Retinal pigment epithelial cell (primary cell): ENCODE results near the gene DNAH11.

Experiments used
- DNase-seq: peaks from one replicate; pipeline ENCODE4 v3.0.0-alpha.2; 2010; ENCODE audit warnings: low read depth
- H3K4me3 ChIP-seq: 2 replicates; pipeline ENCODE4 v1.5.1; 2011; ENCODE audit warnings: mild to moderate bottlenecking, low read length, control low read depth, moderate library complexity
- TF ChIP-seq, protein P1 (sequence below): conservative IDR thresholded peaks from 2 replicates; pipeline ENCODE4 v1.5.1; 2011; ENCODE audit warnings: low read depth, low read length, control low read depth, inconsistent platforms

DNAH11 gene

DNA sequence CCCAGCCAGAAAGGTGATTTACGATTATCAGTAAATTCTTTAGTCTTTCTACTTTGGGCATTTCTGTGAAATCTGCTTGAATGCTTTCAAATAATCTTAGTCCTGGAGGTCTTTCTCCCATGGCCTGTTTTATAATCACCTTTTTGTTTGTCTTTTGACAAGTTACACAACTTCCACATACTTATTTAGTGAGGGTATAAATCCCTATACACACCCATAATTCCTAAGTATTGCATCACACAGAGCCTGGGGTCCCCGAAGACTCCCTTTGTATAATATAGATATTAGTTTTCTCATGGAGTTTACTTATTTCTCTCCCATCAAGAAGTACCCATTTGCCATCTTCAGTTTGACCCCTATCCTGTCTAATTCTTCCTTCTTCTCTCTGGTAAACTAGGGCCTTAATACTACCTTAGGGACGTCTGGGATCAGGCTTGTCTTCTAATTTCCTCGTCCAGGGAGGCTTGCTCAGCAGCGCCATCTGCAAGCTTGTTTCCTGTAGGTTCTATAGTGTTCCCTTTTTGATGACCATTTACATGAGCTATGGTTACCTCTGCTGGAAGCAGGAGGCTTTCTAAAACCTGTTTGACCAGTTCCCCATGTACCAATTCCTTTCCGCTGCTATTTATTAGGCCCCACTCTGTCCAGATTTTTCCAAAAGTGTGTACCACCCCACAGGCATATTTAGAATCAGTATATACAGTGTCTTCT is 8.1 kb downstream of the DNAH11 start:
- no peak overlapping the region for H3K4me3 ChIP-seq
- TF ChIP-seq, protein P1, sequence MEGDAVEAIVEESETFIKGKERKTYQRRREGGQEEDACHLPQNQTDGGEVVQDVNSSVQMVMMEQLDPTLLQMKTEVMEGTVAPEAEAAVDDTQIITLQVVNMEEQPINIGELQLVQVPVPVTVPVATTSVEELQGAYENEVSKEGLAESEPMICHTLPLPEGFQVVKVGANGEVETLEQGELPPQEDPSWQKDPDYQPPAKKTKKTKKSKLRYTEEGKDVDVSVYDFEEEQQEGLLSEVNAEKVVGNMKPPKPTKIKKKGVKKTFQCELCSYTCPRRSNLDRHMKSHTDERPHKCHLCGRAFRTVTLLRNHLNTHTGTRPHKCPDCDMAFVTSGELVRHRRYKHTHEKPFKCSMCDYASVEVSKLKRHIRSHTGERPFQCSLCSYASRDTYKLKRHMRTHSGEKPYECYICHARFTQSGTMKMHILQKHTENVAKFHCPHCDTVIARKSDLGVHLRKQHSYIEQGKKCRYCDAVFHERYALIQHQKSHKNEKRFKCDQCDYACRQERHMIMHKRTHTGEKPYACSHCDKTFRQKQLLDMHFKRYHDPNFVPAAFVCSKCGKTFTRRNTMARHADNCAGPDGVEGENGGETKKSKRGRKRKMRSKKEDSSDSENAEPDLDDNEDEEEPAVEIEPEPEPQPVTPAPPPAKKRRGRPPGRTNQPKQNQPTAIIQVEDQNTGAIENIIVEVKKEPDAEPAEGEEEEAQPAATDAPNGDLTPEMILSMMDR: peak; percentile 9
- no peak for DNase-seq

DNA sequence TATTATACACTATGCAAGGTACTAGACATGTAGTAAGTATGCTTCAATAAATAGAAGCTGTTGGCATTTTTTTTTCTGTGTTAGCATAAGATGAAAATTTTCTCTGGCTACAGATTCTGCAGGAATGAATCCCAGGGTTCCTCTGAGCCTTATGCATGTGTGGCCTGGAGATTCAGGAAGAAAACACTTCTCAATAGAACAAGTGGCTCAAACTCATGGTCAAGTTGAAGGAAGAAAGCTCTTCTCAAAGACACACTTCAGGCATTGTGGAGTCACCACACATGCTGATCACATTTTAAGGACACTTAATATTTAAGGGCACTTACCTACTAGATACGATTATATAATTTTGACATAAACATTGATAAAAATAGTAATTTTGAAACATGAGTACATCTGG is 19.5 kb downstream of the DNAH11 start:
- no peak for DNase-seq
- TF ChIP-seq, protein P1: no peak
- H3K4me3 ChIP-seq: no peak overlapping the region

DNA sequence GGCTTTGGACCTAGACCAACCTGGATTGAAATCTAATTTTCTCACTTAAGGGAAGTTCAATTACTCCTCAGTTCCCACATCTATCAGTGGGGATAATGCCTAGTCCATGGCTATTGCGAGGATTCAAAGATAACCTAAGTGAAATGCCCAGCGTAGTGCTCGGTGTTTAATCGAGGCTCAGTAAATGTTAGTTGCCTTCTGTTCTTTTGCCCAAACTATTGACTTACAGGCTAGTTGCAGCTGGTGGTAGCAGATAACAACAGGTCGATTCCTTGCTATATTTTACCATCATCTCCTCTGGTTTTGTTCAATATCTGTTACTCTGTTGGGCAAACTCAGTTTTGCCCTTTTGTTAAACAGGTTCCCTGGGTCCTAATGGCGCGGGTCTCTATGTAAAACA is 22.8 kb downstream of the DNAH11 start:
- no peak for DNase-seq
- TF ChIP-seq, protein P1: no peak
- no peak overlapping the region for H3K4me3 ChIP-seq

DNA sequence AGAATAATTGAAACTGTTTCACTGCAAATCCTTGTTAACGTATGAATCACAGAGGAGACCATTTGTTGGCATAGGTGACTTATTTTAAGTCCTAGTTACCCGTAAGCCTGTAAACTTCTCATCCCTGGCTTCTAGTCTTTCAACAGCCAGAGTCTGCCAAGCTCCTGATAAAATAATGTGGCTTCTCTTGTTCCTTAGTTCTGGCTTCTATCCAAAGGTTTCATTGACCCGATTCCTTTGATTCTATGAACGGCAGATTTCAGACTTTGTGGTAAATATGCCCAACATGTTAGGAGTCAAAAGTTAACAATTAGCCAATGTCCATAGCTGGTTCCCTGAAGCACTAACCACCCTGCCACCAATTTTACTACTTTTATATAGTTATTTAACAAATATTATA is 23.3 kb downstream of the DNAH11 start:
- DNase-seq: peak; percentile 12
- TF ChIP-seq, protein P1: no peak
- no peak overlapping the region for H3K4me3 ChIP-seq

DNA sequence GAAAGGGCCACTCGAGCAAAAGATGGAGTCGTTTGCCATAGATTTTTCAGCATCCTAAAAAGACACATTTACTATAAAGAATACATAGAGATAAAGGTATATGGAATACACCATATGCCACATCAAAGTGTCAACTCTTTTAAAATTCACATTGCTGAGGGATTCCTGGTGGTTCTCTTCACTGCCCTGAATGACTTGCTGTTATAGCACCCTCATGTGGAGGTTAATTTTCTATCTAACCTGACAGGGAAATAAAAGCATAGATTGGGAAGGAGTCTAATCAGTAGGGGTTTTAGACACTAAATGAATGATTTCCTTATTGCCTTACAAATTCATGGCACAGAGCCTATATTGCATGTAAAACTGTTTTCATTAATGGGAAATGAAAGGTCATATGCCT is 25.9 kb downstream of the DNAH11 start:
- no peak overlapping the region for H3K4me3 ChIP-seq
- no peak for DNase-seq
- TF ChIP-seq, protein P1: peak; percentile 44

DNA sequence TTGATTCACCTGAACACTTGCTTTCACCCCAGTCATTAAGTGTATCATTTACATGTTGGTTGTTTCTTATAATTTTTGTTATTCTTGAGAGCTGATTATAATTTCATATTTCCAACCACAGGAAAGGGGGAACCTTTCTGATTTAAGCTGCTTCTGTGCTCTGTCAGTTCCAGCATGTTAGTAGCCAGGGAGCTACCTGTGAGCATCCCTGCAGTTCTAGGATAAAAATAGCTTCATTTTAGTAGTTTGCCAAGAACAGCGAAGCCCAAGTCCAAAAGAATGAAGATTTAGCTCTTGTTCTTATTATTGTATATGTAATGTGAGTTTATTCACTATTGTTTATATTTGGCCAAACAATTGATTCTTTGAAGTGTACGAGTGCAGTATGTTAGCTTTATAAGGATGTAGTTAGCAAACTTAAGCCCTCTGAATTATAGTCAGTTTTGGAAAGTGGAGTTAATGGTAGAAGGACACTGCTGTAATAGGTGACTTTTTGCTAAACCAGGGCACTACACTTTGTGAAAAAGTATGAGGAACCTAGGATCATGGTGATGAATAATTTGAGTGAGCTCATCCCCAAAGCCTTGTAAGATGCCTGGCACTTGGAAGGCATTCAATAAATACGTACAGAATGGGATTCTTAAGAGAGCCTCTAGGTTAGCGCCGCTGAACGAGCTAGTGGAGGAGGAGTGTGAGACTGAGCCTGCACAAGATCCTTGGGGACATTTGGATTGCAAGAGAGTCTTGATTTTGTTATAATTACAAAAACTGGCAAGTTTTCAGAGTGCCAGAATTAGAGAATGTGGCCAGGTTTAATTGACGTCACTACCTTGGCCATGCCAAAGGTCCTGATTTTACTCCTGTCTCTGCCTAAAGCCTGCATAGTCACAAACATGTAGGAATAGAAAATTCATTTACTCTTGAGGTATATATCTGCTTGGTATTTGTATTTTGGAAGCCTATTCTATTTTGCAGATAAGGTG is 29.8 kb downstream of the DNAH11 start:
- DNase-seq: no peak
- no peak overlapping the region for H3K4me3 ChIP-seq
- TF ChIP-seq, protein P1: no peak
